Measurements from ENCODE around the gene IFT172.

IFT172 gene

GRCh38 chr2:27422958-27423357 lies 66.6 kb downstream of the IFT172 start:
- Histone ChIP-seq H3K27ac (no peak overlapping the region), H3K9me3 (ENCODE audit: control insufficient read depth, low read length) (no peaks in the 10 kb centered on the region), H3K79me2 (no peaks in the 10 kb centered on the region), H3K4me3 (ENCODE audit: low read depth, low read length) (no peak overlapping the region), H3K4me1 (no peaks in the 10 kb centered on the region), H3K27me3 (ENCODE audit: control insufficient read depth, insufficient read depth, low read length) (no peaks in the 10 kb centered on the region), H3K9ac (no peak overlapping the region), H2AFZ (no peak overlapping the region), H3K36me3 (ENCODE audit: control insufficient read depth, insufficient read depth, low read length) (no peaks in the 10 kb centered on the region), H3K4me2 (ENCODE audit: low read length) (no peak overlapping the region)
- no peak for TF ChIP-seq CTCF (IDR thresholded peaks at IDR 0.05)

- Histone ChIP-seq H3K36me3 (ENCODE audit: control insufficient read depth, insufficient read depth, low read length) (no peaks in the 10 kb centered on the region), H3K4me2 (ENCODE audit: low read length) (no peak overlapping the region), H3K79me2 (no peaks in the 10 kb centered on the region), H3K9me3 (ENCODE audit: control insufficient read depth, low read length) (no peaks in the 10 kb centered on the region), H3K4me3 (ENCODE audit: low read depth, low read length) (no peak overlapping the region), H3K27me3 (ENCODE audit: control insufficient read depth, insufficient read depth, low read length) (no peaks in the 10 kb centered on the region), H3K4me1 (no peaks in the 10 kb centered on the region), H2AFZ (no peak overlapping the region), H3K9ac (no peak overlapping the region), H3K27ac (no peak overlapping the region)
- TF ChIP-seq CTCF (IDR thresholded peaks at IDR 0.05): no peak
Measured at GRCh38 chr2:27421660-27422250, 67.8 kb downstream of the IFT172 start.

- H3K4me3 ChIP-seq (ENCODE audit: low read depth, low read length): no peak overlapping the region
- H3K27ac ChIP-seq: no peak overlapping the region
- H3K36me3 ChIP-seq (ENCODE audit: control insufficient read depth, insufficient read depth, low read length): no peaks in the 10 kb centered on the region
- H3K4me1 ChIP-seq: no peaks in the 10 kb centered on the region
- no peaks in the 10 kb centered on the region for H3K79me2 ChIP-seq
- H3K9me3 ChIP-seq (ENCODE audit: control insufficient read depth, low read length): no peaks in the 10 kb centered on the region
- no peak overlapping the region for H3K9ac ChIP-seq
- H3K27me3 ChIP-seq (ENCODE audit: control insufficient read depth, insufficient read depth, low read length): no peaks in the 10 kb centered on the region
- H2AFZ ChIP-seq: no peak overlapping the region
- H3K4me2 ChIP-seq (ENCODE audit: low read length): no peak overlapping the region
- TF ChIP-seq CTCF (IDR thresholded peaks at IDR 0.05): no peak
Measured at GRCh38 chr2:27420996-27421395, 68.5 kb downstream of the IFT172 start.

- no peak overlapping the region for H3K4me3 ChIP-seq (ENCODE audit: low read depth, low read length)
- H3K79me2 ChIP-seq: no peaks in the 10 kb centered on the region
- no peak overlapping the region for H3K4me2 ChIP-seq (ENCODE audit: low read length)
- no peak overlapping the region for H3K27ac ChIP-seq
- H3K9me3 ChIP-seq (ENCODE audit: control insufficient read depth, low read length): no peaks in the 10 kb centered on the region
- no peaks in the 10 kb centered on the region for H3K27me3 ChIP-seq (ENCODE audit: control insufficient read depth, insufficient read depth, low read length)
- H3K4me1 ChIP-seq: no peaks in the 10 kb centered on the region
- no peaks in the 10 kb centered on the region for H3K36me3 ChIP-seq (ENCODE audit: control insufficient read depth, insufficient read depth, low read length)
- H2AFZ ChIP-seq: no peak overlapping the region
- no peak overlapping the region for H3K9ac ChIP-seq
- no peak for TF ChIP-seq CTCF (IDR thresholded peaks at IDR 0.05)
Measured at GRCh38 chr2:27416151-27416550, 73.4 kb downstream of the IFT172 start.

- no peak overlapping the region for H2AFZ ChIP-seq
- no peak for TF ChIP-seq CTCF (IDR thresholded peaks at IDR 0.05)
- no peak overlapping the region for H3K4me2 ChIP-seq (ENCODE audit: low read length)
- H3K27ac ChIP-seq: no peak overlapping the region
- no peaks in the 10 kb centered on the region for H3K9me3 ChIP-seq (ENCODE audit: control insufficient read depth, low read length)
- no peak overlapping the region for H3K9ac ChIP-seq
- no peaks in the 10 kb centered on the region for H3K4me1 ChIP-seq
- peaks cover 2% of the 10 kb centered on the region for H3K79me2 ChIP-seq
- no peak overlapping the region for H3K4me3 ChIP-seq (ENCODE audit: low read depth, low read length)
- no peaks in the 10 kb centered on the region for H3K27me3 ChIP-seq (ENCODE audit: control insufficient read depth, insufficient read depth, low read length)
- H3K36me3 ChIP-seq (ENCODE audit: control insufficient read depth, insufficient read depth, low read length): no peaks in the 10 kb centered on the region
Measured at GRCh38 chr2:27412419-27413152, 77.0 kb downstream of the IFT172 start.

All from parathyroid adenoma (tissue), 2 donors.